H1 (cell line): ENCODE measurements around the gene ATG5. TPM values are rescaled to one million over a fixed set of nuclear protein-coding genes. Genes with fewer than 3 reads are reported as not detected.

Experiments used
- CTCF ChIA-PET: fragments of 300-600 bp; sonication (Branson Sonifier 250); formaldehyde crosslinking; loops from one replicate; lab custom pipeline; 2021; ENCODE audit not compliant: partially characterized antibody; lab: Charles Lee
- POLR2A ChIA-PET: fragments of 300-600 bp; sonication (Branson Sonifier 250); formaldehyde crosslinking; loops from one replicate; lab custom pipeline; 2021; ENCODE audit warnings: inconsistent platforms; ENCODE audit not compliant: partially characterized antibody; lab: Charles Lee
- DNase-seq, 2 experiments: peaks; one replicate each; pipeline versions ENCODE4 v3.0.0 to v3.0.0-alpha.2; 2010 to 2022; ENCODE audit warnings: low spot score in 2 of 2, low read depth in 1 of 2, mixed read lengths in 1 of 2
- FAIRE-seq: peaks from 2 replicates; lab custom pipeline; 2011; peaks lifted over from hg19 to GRCh38; lab: Jason Lieb, UNC
- H2AFZ ChIP-seq: 2 replicates; pipeline ENCODE4 v1.8.1; 2012; ENCODE audit warnings: low read length, inconsistent platforms
- H2AK5ac ChIP-seq: 2 replicates; pipeline ENCODE4 v1.6.1; 2013; ENCODE audit warnings: low read depth, low read length
- H2BK120ac ChIP-seq: replicated peaks from 2 replicates; pipeline ENCODE3; 2013; ENCODE audit warnings: low read depth, low read length, inconsistent platforms
- H2BK12ac ChIP-seq: 2 replicates; pipeline ENCODE4 v1.6.1; 2013; ENCODE audit warnings: low read depth, low read length
- H2BK15ac ChIP-seq: 2 replicates; pipeline ENCODE4 v1.6.1; 2013; ENCODE audit warnings: low read length
- H2BK20ac ChIP-seq: 2 replicates; pipeline ENCODE4 v1.6.1; 2013; ENCODE audit warnings: low read length
- H2BK5ac ChIP-seq: 2 replicates; pipeline ENCODE4 v1.6.1; 2013; ENCODE audit warnings: low read depth, low read length
- H3K14ac ChIP-seq: 2 replicates; pipeline ENCODE4 v1.6.1; 2013; ENCODE audit warnings: inconsistent platforms; ENCODE audit not compliant: insufficient read length
- H3K18ac ChIP-seq: 2 replicates; pipeline ENCODE4 v1.6.1; 2013; ENCODE audit warnings: low read length; ENCODE audit errors: extremely low read depth
- H3K23ac ChIP-seq: 2 replicates; pipeline ENCODE4 v1.6.1; 2013; ENCODE audit warnings: inconsistent platforms; ENCODE audit not compliant: insufficient read length
- H3K23me2 ChIP-seq: 2 replicates; pipeline ENCODE4 v1.6.1; 2013; ENCODE audit warnings: low read depth, low read length
- H3K27ac ChIP-seq: 2 replicates; pipeline ENCODE4 v1.6.1; 2011; ENCODE audit warnings: low read depth, low read length, inconsistent platforms
- H3K27me3 ChIP-seq, 4 experiments: replicated peaks in 1 of 4; 1 replicate in 1 of 4; 2 replicates in 3 of 4; pipeline versions ENCODE4 v1.6.1 to v1.8.1; 2011 to 2013; ENCODE audit warnings: low read length in 3 of 4, mild to moderate bottlenecking in 3 of 4, inconsistent platforms in 2 of 4, mixed read lengths in 2 of 4, moderate library complexity in 1 of 4; ENCODE audit not compliant: control insufficient read depth in 3 of 4, insufficient read depth in 3 of 4; ENCODE audit errors: extremely low read depth in 1 of 4
- H3K36me3 ChIP-seq, 4 experiments: 2 replicates each; pipeline versions ENCODE4 v1.6.1 to v1.8.1; 2011 to 2013; ENCODE audit warnings: mild to moderate bottlenecking in 4 of 4, low read length in 3 of 4, moderate library complexity in 2 of 4, control low read depth in 1 of 4, inconsistent platforms in 1 of 4; ENCODE audit not compliant: insufficient read depth in 4 of 4, control insufficient read depth in 2 of 4
- H3K4ac ChIP-seq: replicated peaks from 2 replicates; pipeline ENCODE3; 2013; ENCODE audit warnings: low read length, low read depth, mixed read lengths, inconsistent platforms; ENCODE audit not compliant: insufficient read length
- H3K4me1 ChIP-seq, 4 experiments: replicated peaks in 1 of 4; 1 replicate in 1 of 4; 2 replicates in 3 of 4; pipeline versions ENCODE4 v1.6.1 to v1.8.1; 2011 to 2013; ENCODE audit warnings: low read length in 3 of 4, inconsistent platforms in 2 of 4, mixed read lengths in 1 of 4; ENCODE audit not compliant: insufficient read depth in 4 of 4, control insufficient read depth in 3 of 4
- H3K4me2 ChIP-seq, 2 experiments: 2 replicates each; pipeline versions ENCODE4 v1.6.1 to v1.8.1; 2011 to 2013; ENCODE audit warnings: low read depth in 2 of 2, low read length in 2 of 2, control low read depth in 1 of 2, inconsistent platforms in 1 of 2, mild to moderate bottlenecking in 1 of 2; ENCODE audit not compliant: insufficient read depth in 1 of 2
- H3K4me3 ChIP-seq, 4 experiments: fragments of 200-600, 300-600 bp in 1 of 4; sonication (generic), shearing (Covaris generic), sonication (Bioruptor Twin) in 1 of 4; 2 replicates each; pipeline versions ENCODE4 v1.5.1 to v1.8.1; 2011 to 2016; ENCODE audit warnings: low read length in 4 of 4, low read depth in 3 of 4, control low read depth in 2 of 4, inconsistent platforms in 2 of 4, mild to moderate bottlenecking in 2 of 4, mixed read lengths in 1 of 4, moderate library complexity in 1 of 4; ENCODE audit not compliant: insufficient read depth in 2 of 4; ENCODE audit errors: extremely low read depth in 1 of 4
- H3K56ac ChIP-seq: replicated peaks from 2 replicates; pipeline ENCODE3; 2013; ENCODE audit warnings: low read depth, mild to moderate bottlenecking, mixed read lengths, low read length, inconsistent platforms; ENCODE audit not compliant: insufficient read length
- H3K79me1 ChIP-seq: 2 replicates; pipeline ENCODE4 v1.6.1; 2013; ENCODE audit warnings: low read depth, low read length, control low read depth
- H3K79me2 ChIP-seq, 2 experiments: 2 replicates each; pipeline versions ENCODE4 v1.6.1 to v1.8.1; 2012 to 2013; ENCODE audit warnings: low read length in 2 of 2, mild to moderate bottlenecking in 2 of 2, inconsistent platforms in 1 of 2; ENCODE audit not compliant: insufficient read depth in 2 of 2, control insufficient read depth in 1 of 2
- H3K9ac ChIP-seq, 4 experiments: replicated peaks in 1 of 4; 1 replicate in 1 of 4; 2 replicates in 3 of 4; pipeline versions ENCODE4 v1.6.1 to v1.8.1; 2011 to 2013; ENCODE audit warnings: low read depth in 3 of 4, low read length in 3 of 4, control low read depth in 2 of 4, mild to moderate bottlenecking in 2 of 4, moderate library complexity in 2 of 4, inconsistent platforms in 1 of 4; ENCODE audit errors: extremely low read depth in 1 of 4
- H3K9me3 ChIP-seq, 2 experiments: 2 replicates each; pipeline versions ENCODE4 v1.6.1 to v1.8.1; 2012 to 2013; ENCODE audit warnings: mild to moderate bottlenecking in 2 of 2, moderate library complexity in 2 of 2, control low read depth in 1 of 2, inconsistent platforms in 1 of 2, low read depth in 1 of 2, low read length in 1 of 2, mixed read lengths in 1 of 2; ENCODE audit not compliant: insufficient read depth in 2 of 2
- H4K20me1 ChIP-seq, 2 experiments: replicated peaks in 1 of 2; 2 replicates each; pipeline versions ENCODE3 to v1.8.1; 2011 to 2013; ENCODE audit warnings: inconsistent platforms in 2 of 2, low read length in 2 of 2, mild to moderate bottlenecking in 1 of 2; ENCODE audit not compliant: insufficient read depth in 2 of 2, control insufficient read depth in 1 of 2
- H4K5ac ChIP-seq: 2 replicates; pipeline ENCODE4 v1.6.1; 2013; ENCODE audit warnings: low read length, low read depth, mixed read lengths, inconsistent platforms; ENCODE audit not compliant: insufficient read length
- H4K8ac ChIP-seq: 2 replicates; pipeline ENCODE4 v1.8.0; 2013; ENCODE audit warnings: mild to moderate bottlenecking, moderate library complexity, low read length, inconsistent platforms; ENCODE audit not compliant: insufficient read depth; ENCODE audit errors: extremely low read depth
- H4K91ac ChIP-seq: replicated peaks from 2 replicates; pipeline ENCODE3; 2013; ENCODE audit warnings: low read length, mixed read lengths, inconsistent platforms; ENCODE audit not compliant: insufficient read length
- POLR2A ChIP-seq, 2 experiments: IDR thresholded peaks; 1 replicate in 1 of 2; 2 replicates in 1 of 2; pipeline ENCODE4 v1.6.1; 2011; ENCODE audit warnings: low read depth in 2 of 2, low read length in 2 of 2, mild to moderate bottlenecking in 2 of 2; ENCODE audit errors: control extremely low read depth in 1 of 2
- WGBS, 2 experiments: shearing (Covaris generic) in 1 of 2; methylation state at CpG; one replicate each; pipeline versions ENCODE4 v1.1.6 to v1.1.7; 2013 to 2015; ENCODE audit warnings: low lambda C conversion rate in 2 of 2, mixed read lengths in 2 of 2, inconsistent platforms in 1 of 2, low coverage in 1 of 2, missing lambda C conversion rate in 1 of 2; ENCODE audit not compliant: insufficient replicate concordance in 2 of 2, insufficient coverage in 1 of 2, insufficient read length in 1 of 2; ENCODE audit errors: extremely low coverage in 1 of 2, missing lambda C conversion rate in 1 of 2; 5-methylcytosine and 5-hydroxymethylcytosine counted together
- polyA plus RNA-seq, 7 experiments: library from polyadenylated mRNA; depleted of rRNA in 3 of 7; stranded (reverse) in 5 of 7; unstranded in 2 of 7; fragments of >200 nt in 5 of 7; fragments of 200-250 nt in 2 of 7; gene quantifications; 1 replicate in 5 of 7; 2 replicates in 1 of 7; 4 replicates in 1 of 7; pipeline versions ENCODE4 v1.2.1 to v1.2.3, GENCODE V29; 2011 to 2013; ENCODE audit warnings: missing spikeins in 2 of 7, mixed read lengths in 2 of 7
- total RNA-seq: library from RNA; stranded (reverse); fragmentation: NEBNext Ultra II Directional; extraction: Animal tissue kit (Norgen Biotek cat#: 25700); gene quantifications from 2 replicates; pipeline ENCODE4 v1.2.1, GENCODE V29; 2021
- TF ChIP-seq, protein P1 (sequence below), 3 experiments: IDR thresholded peaks; 1 replicate in 2 of 3; 2 replicates in 1 of 3; pipeline versions ENCODE4 v1.5.1 to v1.6.1; 2011; ENCODE audit warnings: low read length in 3 of 3, mild to moderate bottlenecking in 3 of 3, inconsistent platforms in 2 of 3, low read depth in 1 of 3, moderate library complexity in 1 of 3; ENCODE audit not compliant: insufficient read depth in 1 of 3; ENCODE audit errors: control extremely low read depth in 1 of 3

Gene ATG5
- total and polyA plus RNA-seq, 2 of the 8 experiments (the other 6 are each of a cell fraction or from before 2014, with no cell fraction given): 18.2 to 39.0 TPM

- Histone ChIP-seq H3K18ac (0 out of 2 replicates have a peak overlapping the region, but pooled peaks have one; percentile 24), H3K23ac (no peak overlapping the region), H2AK5ac (no peak overlapping the region), H2BK20ac (0 out of 2 replicates have a peak overlapping the region, but pooled peaks have one; percentile 8), H4K5ac (no peak overlapping the region), H3K23me2 (no peaks in the 10 kb centered on the region), H3K4ac (no peak overlapping the region), H3K27ac (no peak overlapping the region), H3K9ac (no peak overlapping the region), H4K20me1 (no peaks in the 10 kb centered on the region), H2BK15ac (no peak overlapping the region), H3K56ac (no peak overlapping the region), H3K36me3 (no peaks in the 10 kb centered on the region), H2AFZ (no peak overlapping the region), H3K14ac (no peak overlapping the region), H3K4me3 (peak overlapping the region in 1 of 4 experiments; percentile 8; a peak in 1 of 8 replicates), H4K91ac (no peak overlapping the region), H3K79me2 (no peaks in the 10 kb centered on the region), H2BK12ac (no peak overlapping the region; the same call in 1 of the 2 replicates), H2BK5ac (no peak overlapping the region), H2BK120ac (no peak overlapping the region), H3K79me1 (no peaks in the 10 kb centered on the region), H4K8ac (no peak overlapping the region), H3K4me1 (peaks cover 10 to 18% (median 13%) of the 10 kb centered on the region in 4 experiments), H3K9me3 (no peaks in the 10 kb centered on the region), H3K4me2 (peak overlapping the region; percentile 12; a peak in 1 of 4 replicates), H3K27me3 (no peaks in the 10 kb centered on the region; a peak in 1 of 7 replicates)
- 72% methylated on average over 6 of the region's 6 CpGs; no CpG with 5 or more reads in 1 of the 2 experiments for WGBS, 2 experiments
- no peak for DNase-seq
- no peak for FAIRE-seq
- ChIA-PET POLR2A (interaction anchor here (0.6 to 1.1 kb wide), 2 partner anchors 31 to 610 kb away, joined by 3 to 4 read pairs; no protein-coding TSS in a partner anchor), CTCF (interaction anchor here (0.9 to 1.8 kb wide), 4 partner anchors 13 to 56 kb away, joined by 3 to 9 read pairs (median 4); no protein-coding TSS in a partner anchor)
- TF ChIP-seq, protein P1, sequence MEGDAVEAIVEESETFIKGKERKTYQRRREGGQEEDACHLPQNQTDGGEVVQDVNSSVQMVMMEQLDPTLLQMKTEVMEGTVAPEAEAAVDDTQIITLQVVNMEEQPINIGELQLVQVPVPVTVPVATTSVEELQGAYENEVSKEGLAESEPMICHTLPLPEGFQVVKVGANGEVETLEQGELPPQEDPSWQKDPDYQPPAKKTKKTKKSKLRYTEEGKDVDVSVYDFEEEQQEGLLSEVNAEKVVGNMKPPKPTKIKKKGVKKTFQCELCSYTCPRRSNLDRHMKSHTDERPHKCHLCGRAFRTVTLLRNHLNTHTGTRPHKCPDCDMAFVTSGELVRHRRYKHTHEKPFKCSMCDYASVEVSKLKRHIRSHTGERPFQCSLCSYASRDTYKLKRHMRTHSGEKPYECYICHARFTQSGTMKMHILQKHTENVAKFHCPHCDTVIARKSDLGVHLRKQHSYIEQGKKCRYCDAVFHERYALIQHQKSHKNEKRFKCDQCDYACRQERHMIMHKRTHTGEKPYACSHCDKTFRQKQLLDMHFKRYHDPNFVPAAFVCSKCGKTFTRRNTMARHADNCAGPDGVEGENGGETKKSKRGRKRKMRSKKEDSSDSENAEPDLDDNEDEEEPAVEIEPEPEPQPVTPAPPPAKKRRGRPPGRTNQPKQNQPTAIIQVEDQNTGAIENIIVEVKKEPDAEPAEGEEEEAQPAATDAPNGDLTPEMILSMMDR (IDR thresholded peaks at IDR 0.05; ENCODE audit: control extremely low read depth in 1 of 3, insufficient read depth in 1 of 3, low read depth in 1 of 3, low read length in 3 of 3): no peak
- no peak for TF ChIP-seq POLR2A (IDR thresholded peaks at IDR 0.05; ENCODE audit: control extremely low read depth in 1 of 2, low read depth in 2 of 2, low read length in 2 of 2)
Observed at GRCh38 chr6:106167096-106167814, 158.3 kb downstream of the ATG5 start.
